HEK293 (cell line): ENCODE measurements around the gene DND1.

ENCODE experiments used
- CTCF ChIA-PET: fragments of 350-600 bp; formaldehyde crosslinking; extraction: SDS; loops from one replicate; lab custom pipeline; 2021; ENCODE audit warnings: antibody characterized with exemption; lab: Yijun Ruan, JAX
- POLR2A ChIA-PET: fragments of 300-600 bp; formaldehyde crosslinking; extraction: SDS; loops from one replicate; lab custom pipeline; 2020; ENCODE audit warnings: antibody characterized with exemption, inconsistent platforms; lab: Yijun Ruan, JAX
- H3K27ac ChIP-seq: fragments of 200-500 bp; sonication (Bioruptor generic); 2 replicates; pipeline ENCODE4 v1.5.1; 2014; ENCODE audit warnings: low read depth, low read length, control low read depth, inconsistent platforms; ENCODE audit errors: extremely low read depth
- H3K36me3 ChIP-seq, 2 experiments: fragments of 200-500 bp in 1 of 2; sonication (Bioruptor generic) in 1 of 2; 1 replicate in 1 of 2; 2 replicates in 1 of 2; pipeline ENCODE4 v1.5.1; 2014 to 2017; ENCODE audit warnings: inconsistent platforms in 2 of 2, low read length in 2 of 2; ENCODE audit not compliant: control insufficient read depth in 2 of 2, insufficient read depth in 1 of 2
- H3K4me1 ChIP-seq: fragments of 200-500 bp; sonication (Bioruptor generic); 2 replicates; pipeline ENCODE4 v1.5.1; 2014; ENCODE audit warnings: mild to moderate bottlenecking, low read length, inconsistent platforms; ENCODE audit not compliant: control insufficient read depth, insufficient read depth
- H3K4me3 ChIP-seq: 2 replicates; pipeline ENCODE4 v1.5.1; 2011; ENCODE audit warnings: low read depth, mild to moderate bottlenecking, control low read depth, low read length, moderate library complexity
- H3K9me3 ChIP-seq: fragments of 200-500 bp; sonication (Bioruptor generic); 2 replicates; pipeline ENCODE4 v1.5.1; 2014; ENCODE audit warnings: low read depth, low read length, inconsistent platforms; ENCODE audit not compliant: control insufficient read depth, insufficient read depth
- EGR2 ChIP-seq: fragments of 450-650 bp; formaldehyde crosslinking; IDR thresholded peaks from 2 replicates; pipeline ENCODE4 v1.5.1; 2016; ENCODE audit warnings: low read depth, missing biosample characterization, missing genetic modification characterization
- MYNN ChIP-seq: fragments of 450-650 bp; formaldehyde crosslinking; IDR thresholded peaks from 2 replicates; pipeline ENCODE4 v1.5.1; 2016; ENCODE audit warnings: missing biosample characterization, missing genetic modification characterization, borderline replicate concordance
- PBX3 ChIP-seq: sonication (generic); formaldehyde crosslinking; IDR thresholded peaks from 2 replicates; pipeline ENCODE4 v1.8.1; 2022; ENCODE audit warnings: mild to moderate bottlenecking, moderate library complexity, missing genetic modification reagents
- PRDM10 ChIP-seq: fragments of 450-650 bp; formaldehyde crosslinking; IDR thresholded peaks from 2 replicates; pipeline ENCODE4 v1.5.1; 2016; ENCODE audit warnings: missing biosample characterization, missing genetic modification characterization
- SP2 ChIP-seq: fragments of 450-650 bp; formaldehyde crosslinking; IDR thresholded peaks from 2 replicates; pipeline ENCODE4 v1.5.1; 2016; ENCODE audit warnings: missing biosample characterization, missing genetic modification characterization
- ZBTB11 ChIP-seq: fragments of 450-650 bp; formaldehyde crosslinking; conservative IDR thresholded peaks from 2 replicates; pipeline ENCODE4 v1.5.1; 2016; ENCODE audit warnings: low read depth, missing biosample characterization, missing genetic modification characterization
- ZNF394 ChIP-seq: fragments of 450-650 bp; formaldehyde crosslinking; IDR thresholded peaks from 2 replicates; pipeline ENCODE4 v1.5.1; 2016; ENCODE audit warnings: missing biosample characterization, missing genetic modification characterization, mild to moderate bottlenecking, moderate library complexity, borderline replicate concordance
- ZNF513 ChIP-seq: fragments of 450-650 bp; IDR thresholded peaks from 2 replicates; pipeline ENCODE4 v1.5.1; 2018; ENCODE audit warnings: missing biosample characterization, missing genetic modification characterization
- ZNF518A ChIP-seq: fragments of 450-650 bp; formaldehyde crosslinking; conservative IDR thresholded peaks from 2 replicates; pipeline ENCODE4 v1.5.1; 2016; ENCODE audit warnings: low read depth, missing biosample characterization, missing genetic modification characterization
- ZNF639 ChIP-seq: fragments of 450-650 bp; formaldehyde crosslinking; IDR thresholded peaks from 2 replicates; pipeline ENCODE4 v1.5.1; 2016; ENCODE audit warnings: missing biosample characterization, missing genetic modification characterization
- ZNF768 ChIP-seq: fragments of 450-650 bp; formaldehyde crosslinking; IDR thresholded peaks from 2 replicates; pipeline ENCODE4 v1.5.1; 2018; ENCODE audit warnings: missing biosample characterization, mild to moderate bottlenecking, missing genetic modification characterization
- ZNF830 ChIP-seq: fragments of 450-650 bp; IDR thresholded peaks from 2 replicates; pipeline ENCODE4 v1.5.0; 2018; ENCODE audit warnings: missing biosample characterization, missing genetic modification characterization, low read depth, mild to moderate bottlenecking, moderate library complexity

DND1 gene

GRCh38 chr5:140632366-140633020 lies 40.9 kb downstream of the DND1 start:
- ChIA-PET CTCF (interaction anchor here (0.6 to 3.2 kb wide), 2 partner anchors 86 to 260 kb away, joined by 4 to 12 read pairs; no protein-coding TSS in a partner anchor), POLR2A (interaction anchor here (0.8 to 1.4 kb wide), 4 partner anchors 15 to 75 kb away, joined by 3 to 5 read pairs (median 3); partner anchors contain the start of genes APBB3, IK, NDUFA2 and SRA1)
- no peak overlapping the region for H3K4me3 ChIP-seq
- TF ChIP-seq PBX3 (no peak), ZBTB11 (tag by site-specific recombination) (no peak), ZNF639 (tag by site-specific recombination) (no peak), EGR2 (tag by site-specific recombination) (no peak), MYNN (tag by site-specific recombination) (no peak), SP2 (tag by site-specific recombination) (no peak), ZNF768 (tag by site-specific recombination) (no peak), ZNF394 (tag by site-specific recombination) (no peak), ZNF518A (tag by site-specific recombination) (no peak)
- no peaks in the 10 kb centered on the region for H3K4me1 ChIP-seq
- no peak overlapping the region for H3K27ac ChIP-seq
- no peaks in the 10 kb centered on the region; the same call in 1 of the 2 replicates for H3K9me3 ChIP-seq
- H3K36me3 ChIP-seq, result no peaks in the 10 kb centered on the region

- Histone ChIP-seq H3K9me3 (no peaks in the 10 kb centered on the region; the same call in 1 of the 2 replicates), H3K27ac (no peak overlapping the region), H3K4me3 (no peak overlapping the region), H3K4me1 (no peaks in the 10 kb centered on the region), H3K36me3 (no peaks in the 10 kb centered on the region)
- ChIA-PET POLR2A (interaction anchor here (1.3 to 1.4 kb wide), 2 partner anchors 16 to 75 kb away, joined by 3 to 5 read pairs; partner anchors contain the start of genes IK, NDUFA2 and SRA1), CTCF (no interaction called here)
- no peak for TF ChIP-seq ZNF513 (tag by site-specific recombination)
- TF ChIP-seq PRDM10, result no peak
- no peak for TF ChIP-seq ZNF830
These were observed 41.5 kb downstream of the DND1 start for GRCh38 chr5:140631831-140632365.
